H1 (cell line): ENCODE measurements around the gene WEE1. TPM values are rescaled to one million over a fixed set of nuclear protein-coding genes. Genes with fewer than 3 reads are reported as not detected.

ENCODE experiments used
- SIN3A ChIP-seq, 2 experiments: IDR thresholded peaks in 1 of 2; conservative IDR thresholded peaks in 1 of 2; 2 replicates each; pipeline ENCODE4 v1.6.1; 2011 to 2012; ENCODE audit warnings: low read length in 2 of 2, improper control_type of control experiment in 1 of 2, low read depth in 1 of 2, mild to moderate bottlenecking in 1 of 2
- polyA plus RNA-seq, 7 experiments: library from polyadenylated mRNA; depleted of rRNA in 3 of 7; stranded (reverse) in 5 of 7; unstranded in 2 of 7; fragments of >200 nt in 5 of 7; fragments of 200-250 nt in 2 of 7; gene quantifications; 1 replicate in 5 of 7; 2 replicates in 1 of 7; 4 replicates in 1 of 7; pipeline versions ENCODE4 v1.2.1 to v1.2.3, GENCODE V29; 2011 to 2013; ENCODE audit warnings: missing spikeins in 2 of 7, mixed read lengths in 2 of 7
- total RNA-seq: library from RNA; stranded (reverse); fragmentation: NEBNext Ultra II Directional; extraction: Animal tissue kit (Norgen Biotek cat#: 25700); gene quantifications from 2 replicates; pipeline ENCODE4 v1.2.1, GENCODE V29; 2021

Gene WEE1
- total and polyA plus RNA-seq, 2 of the 8 experiments (the other 6 are each of a cell fraction or from before 2014, with no cell fraction given) = 40.8 to 120 TPM

- no peak for TF ChIP-seq SIN3A (conservative IDR thresholded peaks at IDR 0.05 in 1 of 2, IDR thresholded peaks at IDR 0.05 in 1 of 2; ENCODE audit: low read depth in 1 of 2, low read length in 2 of 2)
These were observed 45.5 kb downstream of the WEE1 start (continued) for GRCh38 chr11:9619004-9619403.
